Mesodermal cell (in vitro differentiated cells): Measurements from ENCODE around the gene TNFSF12.

Source experiments
- H3K27ac ChIP-seq: 2 replicates; pipeline ENCODE4 v1.7.0; 2013; ENCODE audit warnings: mild to moderate bottlenecking, low read depth, low read length, moderate library complexity; ENCODE audit not compliant: severe bottlenecking
- H3K36me3 ChIP-seq: 2 replicates; pipeline ENCODE4 v1.7.1; 2013; ENCODE audit warnings: mild to moderate bottlenecking, low read length, moderate library complexity; ENCODE audit not compliant: control insufficient read depth, insufficient read depth
- H3K4me1 ChIP-seq: one replicate; pipeline ENCODE4 v1.7.1; 2013; ENCODE audit warnings: mild to moderate bottlenecking, low read length; ENCODE audit not compliant: insufficient read depth, control insufficient read depth, poor library complexity, severe bottlenecking
- H3K4me3 ChIP-seq: 2 replicates; pipeline ENCODE4 v1.7.0; 2013; ENCODE audit warnings: low read length, control low read depth, mild to moderate bottlenecking; ENCODE audit not compliant: insufficient read depth, poor library complexity, severe bottlenecking; ENCODE audit errors: extremely low read depth
- H3K9me3 ChIP-seq: 2 replicates; pipeline ENCODE4 v1.7.1; 2013; ENCODE audit warnings: mild to moderate bottlenecking, low read length, moderate library complexity; ENCODE audit not compliant: control insufficient read depth
- WGBS, 2 experiments: methylation state at CpG; one replicate each; pipeline ENCODE4 v1.1.5; 2013; ENCODE audit warnings: missing lambda C conversion rate in 2 of 2; ENCODE audit not compliant: insufficient coverage in 2 of 2; 5-methylcytosine and 5-hydroxymethylcytosine counted together

Gene TNFSF12

DNA sequence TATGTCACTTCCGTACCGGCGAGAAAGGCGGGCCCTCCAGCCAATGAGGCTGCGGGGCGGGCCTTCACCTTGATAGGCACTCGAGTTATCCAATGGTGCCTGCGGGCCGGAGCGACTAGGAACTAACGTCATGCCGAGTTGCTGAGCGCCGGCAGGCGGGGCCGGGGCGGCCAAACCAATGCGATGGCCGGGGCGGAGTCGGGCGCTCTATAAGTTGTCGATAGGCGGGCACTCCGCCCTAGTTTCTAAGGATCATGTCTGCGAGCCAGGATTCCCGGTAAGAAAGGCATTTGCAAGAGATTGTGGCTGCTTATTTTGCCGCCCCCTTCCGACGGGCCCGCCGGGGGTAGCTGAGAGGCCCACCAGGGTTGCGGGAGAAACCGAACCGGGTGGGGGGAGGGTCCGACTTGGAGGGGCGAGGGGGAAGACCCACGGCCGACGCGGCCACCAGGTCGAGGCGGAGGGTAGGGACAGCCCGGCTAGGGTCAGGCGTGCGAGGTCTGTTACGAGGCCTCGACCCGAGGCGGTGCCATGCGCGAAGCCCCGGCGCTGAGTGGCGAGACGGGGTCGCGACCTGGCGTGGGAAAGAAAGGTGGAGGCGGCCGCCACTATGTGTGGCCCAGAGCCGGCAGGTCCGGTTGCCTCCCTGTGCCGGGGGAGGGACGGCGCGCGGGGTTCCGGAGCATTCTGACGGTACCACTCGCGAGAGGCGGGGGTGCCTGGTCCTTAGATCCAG is 23.9 kb downstream of the TNFSF12 start:
- Histone ChIP-seq H3K9me3 (no peaks in the 10 kb centered on the region), H3K4me3 (peak overlapping the region; percentile 99), H3K36me3 (peaks cover 78% of the 10 kb centered on the region), H3K27ac (peak overlapping the region; percentile 96), H3K4me1 (peaks cover 27% of the 10 kb centered on the region)
- 0 to 1% methylated on average over 67 of the region's 73 CpGs for WGBS, 2 experiments

DNA sequence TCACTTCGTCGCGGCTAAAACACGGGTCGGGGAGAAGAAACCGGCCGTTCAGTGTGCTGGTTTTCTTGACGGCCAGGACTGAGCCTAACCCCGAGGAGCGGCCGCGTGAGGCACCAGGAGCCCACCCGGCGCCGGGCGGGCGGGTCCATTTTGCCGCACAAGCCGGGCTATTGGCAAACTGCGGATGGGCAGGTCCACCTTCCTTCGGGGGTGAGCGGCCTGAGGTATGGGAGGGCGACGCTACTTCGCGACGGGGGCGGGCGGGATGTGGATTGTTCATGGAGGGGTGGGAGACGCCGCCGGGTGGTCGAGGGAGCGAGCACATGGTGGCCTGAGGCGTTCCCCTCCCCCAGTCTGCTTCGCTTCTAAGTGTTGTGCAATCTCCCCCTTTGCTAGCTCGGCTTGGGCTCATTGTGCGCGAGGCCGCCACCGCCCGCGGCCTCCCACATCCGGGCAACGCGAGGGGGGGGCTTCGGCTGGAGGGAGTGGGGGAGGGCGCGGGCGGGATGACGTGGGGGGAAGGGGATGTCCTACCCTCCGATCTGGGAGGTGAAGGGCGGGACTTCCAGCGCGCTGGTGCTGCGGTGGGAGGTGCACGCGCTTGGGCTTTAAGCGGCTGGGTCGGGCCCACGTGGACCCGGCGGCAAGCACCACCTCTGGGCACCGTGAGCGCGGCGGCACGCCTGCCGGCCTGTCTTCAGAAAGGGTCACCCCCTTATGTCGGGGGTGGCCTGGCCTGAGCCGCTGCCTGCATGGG is 24.6 kb downstream of the TNFSF12 start:
- peak overlapping the region; percentile 96 for H3K27ac ChIP-seq
- 0 to 1% methylated on average over 43 to 45 of the region's 71 CpGs for WGBS, 2 experiments
- H3K36me3 ChIP-seq = peaks cover 82% of the 10 kb centered on the region

DNA sequence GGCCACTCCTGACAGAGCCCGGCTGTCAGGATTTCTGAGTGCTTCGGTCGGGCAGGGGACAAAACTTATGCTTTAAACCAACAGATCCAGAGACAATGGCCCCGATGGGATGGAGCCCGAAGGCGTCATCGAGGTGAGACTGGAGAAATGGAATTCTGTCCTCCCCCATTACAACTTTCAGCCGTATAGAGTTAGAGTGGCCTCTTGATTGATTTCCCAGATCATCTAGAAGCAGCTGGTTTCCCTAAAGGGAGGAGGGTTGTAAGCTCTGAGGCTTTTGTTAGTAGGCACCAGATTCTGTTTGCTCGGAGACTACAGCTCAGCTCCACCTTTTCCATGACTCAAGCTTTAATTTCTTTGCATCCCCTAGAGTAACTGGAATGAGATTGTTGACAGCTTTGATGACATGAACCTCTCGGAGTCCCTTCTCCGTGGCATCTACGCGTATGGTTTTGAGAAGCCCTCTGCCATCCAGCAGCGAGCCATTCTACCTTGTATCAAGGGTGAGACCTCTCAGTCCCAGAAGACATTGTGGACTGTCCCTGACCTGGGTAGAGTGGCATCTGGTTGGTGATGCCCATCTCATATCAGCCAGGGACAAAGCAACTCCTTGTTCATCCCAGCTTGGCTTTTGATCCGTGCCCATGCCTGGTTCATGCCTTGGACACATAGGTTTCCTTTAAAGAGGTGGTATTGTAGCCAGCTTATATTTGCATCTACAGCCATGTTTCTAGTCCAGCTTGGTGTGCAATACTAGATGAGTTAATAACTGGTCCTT is 25.5 kb downstream of the TNFSF12 start:
- Histone ChIP-seq H3K4me1 (peaks cover 37% of the 10 kb centered on the region), H3K9me3 (no peaks in the 10 kb centered on the region), H3K36me3 (peaks cover 82% of the 10 kb centered on the region)

More for the DNA sequence above, 24.6 kb downstream of the TNFSF12 start:
- peaks cover 29% of the 10 kb centered on the region for H3K4me1 ChIP-seq
- no peaks in the 10 kb centered on the region for H3K9me3 ChIP-seq
- H3K4me3 ChIP-seq = peak overlapping the region; percentile 99

DNA sequence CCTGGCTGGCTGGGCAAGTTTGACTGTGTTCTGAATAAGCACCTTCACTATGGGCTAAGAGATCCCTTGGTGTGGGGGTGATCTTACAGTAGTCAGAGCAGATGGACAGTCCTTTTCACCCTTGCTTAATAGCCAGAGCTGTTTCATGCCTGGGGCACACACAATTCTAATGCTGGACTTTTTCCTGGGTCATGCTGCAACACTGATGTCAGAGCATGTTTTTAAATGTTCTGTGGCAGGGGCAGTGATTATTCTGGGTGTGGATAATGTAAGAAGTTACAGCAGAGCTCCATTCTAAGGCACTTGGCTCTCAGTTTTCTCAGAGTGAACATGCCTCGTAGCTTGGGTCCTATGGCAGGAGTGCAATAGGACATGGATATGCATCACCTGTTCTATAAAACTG is 26.6 kb downstream of the TNFSF12 start:
- Histone ChIP-seq H3K27ac (peak overlapping the region; percentile 20), H3K9me3 (no peaks in the 10 kb centered on the region), H3K4me1 (peaks cover 40% of the 10 kb centered on the region), H3K36me3 (peaks cover 79% of the 10 kb centered on the region), H3K4me3 (peak overlapping the region; percentile 99)
- WGBS, 2 experiments = 90 to 100% methylated on average over 1 of the region's 1 CpG

More for the DNA sequence above, 25.5 kb downstream of the TNFSF12 start:
- WGBS, 2 experiments = 25 to 31% methylated on average over 9 to 10 of the region's 15 CpGs
- Histone ChIP-seq H3K27ac (peak overlapping the region; percentile 96), H3K4me3 (peak overlapping the region; percentile 99)

DNA sequence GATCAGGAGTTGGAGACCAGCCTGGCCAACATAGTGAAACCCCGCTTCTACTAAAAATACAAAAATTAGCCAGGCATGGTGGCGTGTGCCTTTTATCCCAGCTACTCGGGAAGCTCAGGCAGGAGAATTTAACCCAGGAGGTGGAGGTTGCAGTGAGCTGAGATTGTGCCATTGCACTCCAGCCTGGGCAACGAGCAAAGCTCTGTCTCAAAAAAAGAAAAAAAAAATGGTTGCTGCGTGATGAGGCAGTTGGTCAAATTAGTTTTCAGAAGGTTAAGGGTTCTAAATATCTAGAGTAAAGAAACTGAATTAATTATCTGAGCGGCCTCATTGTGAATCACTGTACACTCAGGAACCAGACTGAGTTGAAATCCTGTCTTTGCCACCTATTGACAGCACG is 27.1 kb downstream of the TNFSF12 start:
- Histone ChIP-seq H3K4me1 (peaks cover 36% of the 10 kb centered on the region), H3K36me3 (peaks cover 74% of the 10 kb centered on the region), H3K9me3 (no peaks in the 10 kb centered on the region), H3K27ac (peak overlapping the region; percentile 20), H3K4me3 (no peak overlapping the region)
- WGBS, 2 experiments = 96 to 100% methylated on average over 5 to 7 of the region's 7 CpGs

DNA sequence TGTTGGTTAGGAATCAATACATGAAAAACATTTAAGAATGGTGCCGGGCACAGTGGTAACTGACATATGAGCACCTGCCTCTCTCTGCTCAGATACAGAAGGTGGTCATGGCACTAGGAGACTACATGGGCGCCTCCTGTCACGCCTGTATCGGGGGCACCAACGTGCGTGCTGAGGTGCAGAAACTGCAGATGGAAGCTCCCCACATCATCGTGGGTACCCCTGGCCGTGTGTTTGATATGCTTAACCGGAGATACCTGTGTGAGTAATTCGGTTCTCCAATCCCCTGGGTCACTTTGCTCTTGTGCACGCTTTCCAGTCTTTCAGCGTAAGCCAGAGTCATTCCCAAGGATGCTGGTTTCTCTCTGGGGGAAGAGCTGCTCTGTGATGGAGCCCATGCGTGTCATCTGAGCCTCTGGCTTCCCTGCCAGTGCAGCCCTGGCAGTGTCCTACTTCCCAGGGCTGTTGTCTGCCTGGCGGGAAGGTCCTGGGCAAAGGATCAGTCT is 27.6 kb downstream of the TNFSF12 start:
- H3K27ac ChIP-seq = no peak overlapping the region
- WGBS, 2 experiments = 94 to 97% methylated on average over 14 of the region's 14 CpGs

DNA sequence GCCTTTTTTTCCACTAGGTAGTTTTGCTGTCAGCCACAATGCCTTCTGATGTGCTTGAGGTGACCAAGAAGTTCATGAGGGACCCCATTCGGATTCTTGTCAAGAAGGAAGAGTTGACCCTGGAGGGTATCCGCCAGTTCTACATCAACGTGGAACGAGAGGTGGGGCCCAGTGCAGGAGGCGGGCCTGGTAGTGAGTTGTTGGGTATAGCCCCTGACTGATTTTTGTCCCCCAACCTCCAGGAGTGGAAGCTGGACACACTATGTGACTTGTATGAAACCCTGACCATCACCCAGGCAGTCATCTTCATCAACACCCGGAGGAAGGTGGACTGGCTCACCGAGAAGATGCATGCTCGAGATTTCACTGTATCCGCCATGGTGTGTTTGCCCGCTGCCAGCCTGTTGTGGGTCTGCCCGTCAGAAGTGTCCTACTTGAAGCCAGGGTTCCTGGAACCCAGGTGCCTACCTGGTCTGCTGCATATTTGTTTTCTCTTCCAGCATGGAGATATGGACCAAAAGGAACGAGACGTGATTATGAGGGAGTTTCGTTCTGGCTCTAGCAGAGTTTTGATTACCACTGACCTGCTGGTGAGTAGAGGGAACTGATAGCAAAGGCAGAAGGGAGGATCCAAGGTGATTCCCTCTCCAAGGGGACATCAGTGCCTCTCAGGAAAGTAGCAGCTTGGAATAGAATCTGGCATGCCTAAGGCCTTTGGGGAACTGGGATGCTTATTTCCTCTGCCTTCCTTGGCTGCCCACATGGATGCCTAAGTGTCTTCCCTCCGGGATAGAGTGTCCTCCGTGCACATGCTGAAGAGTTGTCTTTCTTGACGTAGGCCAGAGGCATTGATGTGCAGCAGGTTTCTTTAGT is 28.7 kb downstream of the TNFSF12 start:
- Histone ChIP-seq H3K4me1 (peaks cover 32% of the 10 kb centered on the region), H3K27ac (peak overlapping the region; percentile 5), H3K36me3 (peaks cover 72% of the 10 kb centered on the region), H3K4me3 (no peak overlapping the region), H3K9me3 (no peaks in the 10 kb centered on the region)
- 97 to 98% methylated on average over 14 to 17 of the region's 17 CpGs for WGBS, 2 experiments

More for the DNA sequence above, 27.6 kb downstream of the TNFSF12 start:
- Histone ChIP-seq H3K4me3 (no peak overlapping the region), H3K4me1 (peaks cover 33% of the 10 kb centered on the region), H3K36me3 (peaks cover 73% of the 10 kb centered on the region), H3K9me3 (no peaks in the 10 kb centered on the region)

DNA sequence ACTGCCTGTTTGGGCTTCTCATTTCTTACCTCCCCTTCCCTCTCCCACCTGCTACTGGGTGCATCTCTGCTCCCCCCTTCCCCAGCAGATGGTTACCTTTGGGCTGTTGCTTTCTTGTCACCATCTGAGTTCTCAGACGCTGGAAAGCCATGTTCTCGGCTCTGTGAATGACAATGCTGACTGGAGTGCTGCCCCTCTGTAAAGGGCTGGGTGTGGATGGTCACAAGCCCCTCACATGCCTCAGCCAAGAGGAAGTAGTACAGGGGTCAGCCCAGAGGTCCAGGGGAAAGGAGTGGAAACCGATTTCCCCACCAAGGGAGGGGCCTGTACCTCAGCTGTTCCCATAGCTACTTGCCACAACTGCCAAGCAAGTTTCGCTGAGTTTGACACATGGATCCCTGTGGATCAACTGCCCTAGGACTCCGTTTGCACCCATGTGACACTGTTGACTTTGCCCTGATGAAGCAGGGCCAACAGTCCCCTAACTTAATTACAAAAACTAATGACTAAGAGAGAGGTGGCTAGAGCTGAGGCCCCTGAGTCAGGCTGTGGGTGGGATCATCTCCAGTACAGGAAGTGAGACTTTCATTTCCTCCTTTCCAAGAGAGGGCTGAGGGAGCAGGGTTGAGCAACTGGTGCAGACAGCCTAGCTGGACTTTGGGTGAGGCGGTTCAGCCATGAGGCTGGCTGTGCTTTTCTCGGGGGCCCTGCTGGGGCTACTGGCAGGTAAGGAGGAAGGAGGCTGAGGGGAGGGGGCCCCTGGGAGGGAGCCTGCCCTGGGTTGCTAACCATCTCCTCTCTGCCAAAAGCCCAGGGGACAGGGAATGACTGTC is 30.4 kb downstream of the TNFSF12 start, which contains the start of gene CD68:
TSS of gene CD68 (plus strand) at position 638 of the 833 bp plus-strand sequence. CDS start at position 678, 40 bp downstream.
- WGBS, 2 experiments = 46 to 54% methylated on average over 3 to 6 of the region's 7 CpGs

More for the DNA sequence above, 30.4 kb downstream of the TNFSF12 start, which contains the start of gene CD68:
- Histone ChIP-seq H3K4me3 (no peak within 1 kb of the TSS), H3K9me3 (no peaks in the 10 kb centered on the region), H3K4me1 (peaks cover 40% of the 10 kb centered on the region), H3K36me3 (peaks cover 66% of the 10 kb centered on the region), H3K27ac (peak within 1 kb of the TSS; percentile 61)
